Peyer's patch (tissue), 4 donors: ENCODE measurements around the gene CD93. TPM values are rescaled to one million over a fixed set of nuclear protein-coding genes. Genes with fewer than 3 reads are reported as not detected.

ENCODE experiments used
- DNase-seq, 3 donors: peaks; one replicate each; pipeline ENCODE4 v3.0.0-alpha.2; 2017 to 2019
- H3K27ac ChIP-seq, 4 donors: fragments of 200-600 bp; sonication (generic); one replicate each; pipeline ENCODE4 v1.5.1; 2016 to 2019
- H3K27me3 ChIP-seq, 2 donors: fragments of 200-600 bp; sonication (generic); one replicate each; pipeline ENCODE4 v1.5.1; 2019
- H3K36me3 ChIP-seq, 3 donors: fragments of 200-600 bp; sonication (generic); one replicate each; pipeline ENCODE4 v1.5.1; 2016 to 2019
- H3K4me1 ChIP-seq, 4 donors: fragments of 200-600 bp; sonication (generic); one replicate each; pipeline ENCODE4 v1.5.1; 2016 to 2019
- H3K4me3 ChIP-seq, 4 donors: fragments of 200-600 bp; sonication (generic); 1 replicate in 3 of 4; 2 replicates in 1 of 4; pipeline ENCODE4 v1.5.1; 2016 to 2019; ENCODE audit warnings: mild to moderate bottlenecking in 1 of 4
- H3K9me3 ChIP-seq, 4 donors: fragments of 200-600 bp; sonication (generic); one replicate each; pipeline ENCODE4 v1.5.1; 2016 to 2019; ENCODE audit warnings: mild to moderate bottlenecking in 1 of 4
- CTCF ChIP-seq, 6 experiments: fragments of 450-650 bp in 4 of 6; fragments of 200-600 bp in 2 of 6; sonication (generic) in 1 of 6; IDR thresholded peaks; one replicate each; pipeline ENCODE4 v1.5.1; 2017 to 2019; ENCODE audit warnings: antibody characterized with exemption in 6 of 6, mild to moderate bottlenecking in 3 of 6, moderate library complexity in 1 of 6
- POLR2A ChIP-seq, 2 donors: fragments of 450-650 bp; IDR thresholded peaks; one replicate each; pipeline ENCODE4 v1.5.1; 2017; ENCODE audit warnings: antibody characterized with exemption in 2 of 2, mild to moderate bottlenecking in 2 of 2, moderate library complexity in 2 of 2
- total RNA-seq, 4 donors: library from RNA; depleted of rRNA; stranded (reverse); fragments of >200 nt; gene quantifications; one replicate each; pipeline ENCODE4 v1.1.0, GENCODE V29; 2016

Gene CD93
- total RNA-seq = 10 to 100 TPM in 2 of 4 donors, 1 to 10 TPM in 2; 3.7 to 16.5 (median 9.7) TPM

GRCh38 chr20:23086056-23086566, at the start of gene CD93:
Gene CD93 (minus strand): TSS chr20:23086324. CDS start chr20:23086192, 132 bp downstream.
- no peaks in the 10 kb centered on the region for H3K27me3 ChIP-seq
- DNase-seq = no peak
- peak in 1 of 2 donors; percentile 22 for TF ChIP-seq POLR2A (IDR thresholded peaks at IDR 0.05)
- TF ChIP-seq CTCF (IDR thresholded peaks at IDR 0.05) = no peak
- H3K4me1 ChIP-seq = no peaks in the 10 kb centered on the region
- H3K4me3 ChIP-seq = peak within 1 kb of the TSS in 3 of 4 donors; percentile 5 to 36 (median 34)
- no peaks in the 10 kb centered on the region for H3K9me3 ChIP-seq
- H3K36me3 ChIP-seq = no peaks in the 10 kb centered on the region
- H3K27ac ChIP-seq = peak within 1 kb of the TSS; percentile 38 to 83 (median 54)

GRCh38 chr20:23133560-23133998, 47.5 kb upstream of the CD93 start:
- Histone ChIP-seq H3K36me3 (no peaks in the 10 kb centered on the region), H3K4me3 (no peak overlapping the region), H3K27me3 (no peaks in the 10 kb centered on the region), H3K9me3 (no peaks in the 10 kb centered on the region), H3K4me1 (no peaks in the 10 kb centered on the region), H3K27ac (peak overlapping the region in 3 of 4 donors; percentile 5 to 27 (median 25))
- no peak for DNase-seq
- TF ChIP-seq CTCF (IDR thresholded peaks at IDR 0.05) (no peak), POLR2A (IDR thresholded peaks at IDR 0.05) (no peak)

GRCh38 chr20:23132930-23133559, 46.9 kb upstream of the CD93 start:
- Histone ChIP-seq H3K36me3 (no peaks in the 10 kb centered on the region), H3K9me3 (no peaks in the 10 kb centered on the region), H3K27me3 (no peaks in the 10 kb centered on the region), H3K4me1 (no peaks in the 10 kb centered on the region), H3K4me3 (no peak overlapping the region), H3K27ac (peak overlapping the region in 2 of 4 donors; percentile 5 to 25)
- DNase-seq = peak in 1 of 3 donors; percentile 36
- no peak for TF ChIP-seq CTCF (IDR thresholded peaks at IDR 0.05)
- no peak for TF ChIP-seq POLR2A (IDR thresholded peaks at IDR 0.05)

GRCh38 chr20:23132293-23132929, 46.3 kb upstream of the CD93 start:
- no peaks in the 10 kb centered on the region for H3K4me1 ChIP-seq
- DNase-seq = peak in 2 of 3 donors; percentile 40 to 63
- H3K4me3 ChIP-seq = no peak overlapping the region
- H3K27me3 ChIP-seq = no peaks in the 10 kb centered on the region
- no peaks in the 10 kb centered on the region for H3K36me3 ChIP-seq
- peak overlapping the region in 1 of 4 donors; percentile 39 for H3K27ac ChIP-seq
- H3K9me3 ChIP-seq = no peaks in the 10 kb centered on the region
- no peak for TF ChIP-seq POLR2A (IDR thresholded peaks at IDR 0.05)
- TF ChIP-seq CTCF (IDR thresholded peaks at IDR 0.05) = no peak

GRCh38 chr20:23131766-23132165, 45.6 kb upstream of the CD93 start:
- Histone ChIP-seq H3K36me3 (no peaks in the 10 kb centered on the region), H3K4me1 (no peaks in the 10 kb centered on the region), H3K27ac (no peak overlapping the region), H3K27me3 (no peaks in the 10 kb centered on the region), H3K9me3 (no peaks in the 10 kb centered on the region), H3K4me3 (no peak overlapping the region)
- no peak for TF ChIP-seq POLR2A (IDR thresholded peaks at IDR 0.05)
- no peak for TF ChIP-seq CTCF (IDR thresholded peaks at IDR 0.05)
- DNase-seq = peak in 1 of 3 donors; percentile 21
